ENCODE data around the gene FAM163B.

The FAM163B gene

DNA sequence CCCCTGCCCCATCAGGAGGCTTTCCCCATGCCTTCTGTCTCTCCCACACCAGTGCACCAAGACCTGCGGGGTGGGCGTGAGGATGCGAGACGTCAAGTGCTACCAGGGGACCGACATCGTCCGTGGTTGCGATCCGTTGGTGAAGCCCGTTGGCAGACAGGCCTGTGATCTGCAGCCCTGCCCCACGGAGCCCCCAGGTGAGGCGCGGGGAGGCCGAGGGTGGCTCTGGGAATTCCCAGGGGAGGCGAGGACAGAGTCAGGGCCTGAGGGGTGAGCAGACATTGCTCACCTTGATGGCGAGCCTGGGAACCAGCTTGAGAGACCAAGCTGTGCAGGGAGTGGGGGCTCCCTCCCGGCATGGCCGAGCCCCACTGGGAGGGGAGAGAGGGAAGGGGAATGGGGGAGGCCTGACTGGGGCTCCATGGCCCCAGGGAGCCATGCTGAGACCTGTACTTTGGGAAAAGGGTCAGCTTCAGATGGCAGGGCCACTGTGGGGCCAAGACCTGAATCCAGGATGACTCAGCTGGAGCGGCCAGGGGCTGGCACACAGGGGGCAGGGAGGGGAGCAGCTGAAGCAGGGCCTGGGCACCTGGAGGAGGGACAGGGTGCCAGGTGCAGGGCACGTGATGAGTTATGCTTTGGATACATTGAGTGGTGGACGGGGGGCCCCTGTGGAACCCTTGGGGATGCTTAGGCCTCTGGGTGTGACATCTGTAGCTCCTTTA, 35.2 kb downstream of the FAM163B start:
- no peak for DNase-seq (ENCODE audit: low spot score)
- Histone ChIP-seq H3K4me3 (no peak overlapping the region), H3K27ac (no peak overlapping the region)
- TF ChIP-seq, protein P1, sequence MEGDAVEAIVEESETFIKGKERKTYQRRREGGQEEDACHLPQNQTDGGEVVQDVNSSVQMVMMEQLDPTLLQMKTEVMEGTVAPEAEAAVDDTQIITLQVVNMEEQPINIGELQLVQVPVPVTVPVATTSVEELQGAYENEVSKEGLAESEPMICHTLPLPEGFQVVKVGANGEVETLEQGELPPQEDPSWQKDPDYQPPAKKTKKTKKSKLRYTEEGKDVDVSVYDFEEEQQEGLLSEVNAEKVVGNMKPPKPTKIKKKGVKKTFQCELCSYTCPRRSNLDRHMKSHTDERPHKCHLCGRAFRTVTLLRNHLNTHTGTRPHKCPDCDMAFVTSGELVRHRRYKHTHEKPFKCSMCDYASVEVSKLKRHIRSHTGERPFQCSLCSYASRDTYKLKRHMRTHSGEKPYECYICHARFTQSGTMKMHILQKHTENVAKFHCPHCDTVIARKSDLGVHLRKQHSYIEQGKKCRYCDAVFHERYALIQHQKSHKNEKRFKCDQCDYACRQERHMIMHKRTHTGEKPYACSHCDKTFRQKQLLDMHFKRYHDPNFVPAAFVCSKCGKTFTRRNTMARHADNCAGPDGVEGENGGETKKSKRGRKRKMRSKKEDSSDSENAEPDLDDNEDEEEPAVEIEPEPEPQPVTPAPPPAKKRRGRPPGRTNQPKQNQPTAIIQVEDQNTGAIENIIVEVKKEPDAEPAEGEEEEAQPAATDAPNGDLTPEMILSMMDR (IDR thresholded peaks at IDR 0.05): no peak

DNA sequence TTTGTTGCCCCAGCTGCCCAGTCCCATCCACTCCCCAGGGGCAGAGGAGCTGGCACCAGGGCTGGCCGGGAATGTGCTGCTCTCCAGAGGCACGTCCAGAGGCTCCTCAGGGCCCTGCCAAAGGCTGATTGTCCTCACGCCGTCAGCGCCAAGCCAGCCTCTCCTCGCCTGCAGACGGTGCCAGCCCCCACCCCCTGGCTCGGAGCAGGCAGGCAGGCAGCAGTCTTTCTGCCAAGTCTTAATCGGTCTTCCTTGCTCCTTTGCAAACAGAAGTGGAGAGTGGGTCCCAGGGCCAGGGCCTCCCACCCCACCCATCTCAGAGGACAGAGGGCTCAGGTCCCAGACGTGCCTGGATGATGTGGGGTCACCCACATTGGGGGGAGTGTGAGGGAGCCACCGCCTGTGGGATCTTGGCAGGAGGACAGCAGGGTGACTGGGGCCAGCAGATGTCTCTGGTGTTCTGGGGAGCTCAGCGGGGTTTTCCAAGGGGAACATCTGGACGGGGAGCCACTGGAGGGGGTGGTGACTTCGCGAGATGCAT, 36.3 kb downstream of the FAM163B start:
- Histone ChIP-seq H3K27ac (peak overlapping the region in 1 of 2 donors; percentile 52), H3K4me3 (peak overlapping the region; percentile 19)
- no peak for DNase-seq (ENCODE audit: low spot score)
- TF ChIP-seq, protein P1 (IDR thresholded peaks at IDR 0.05): no peak

GRCh38 chr9:133571896-133572595, 37.1 kb downstream of the FAM163B start:
- DNase-seq (ENCODE audit: low spot score): no peak
- Histone ChIP-seq H3K27ac (peak overlapping the region in 1 of 2 donors; percentile 52), H3K4me3 (peak overlapping the region; percentile 19)
- TF ChIP-seq, protein P1 (IDR thresholded peaks at IDR 0.05): no peak

DNA sequence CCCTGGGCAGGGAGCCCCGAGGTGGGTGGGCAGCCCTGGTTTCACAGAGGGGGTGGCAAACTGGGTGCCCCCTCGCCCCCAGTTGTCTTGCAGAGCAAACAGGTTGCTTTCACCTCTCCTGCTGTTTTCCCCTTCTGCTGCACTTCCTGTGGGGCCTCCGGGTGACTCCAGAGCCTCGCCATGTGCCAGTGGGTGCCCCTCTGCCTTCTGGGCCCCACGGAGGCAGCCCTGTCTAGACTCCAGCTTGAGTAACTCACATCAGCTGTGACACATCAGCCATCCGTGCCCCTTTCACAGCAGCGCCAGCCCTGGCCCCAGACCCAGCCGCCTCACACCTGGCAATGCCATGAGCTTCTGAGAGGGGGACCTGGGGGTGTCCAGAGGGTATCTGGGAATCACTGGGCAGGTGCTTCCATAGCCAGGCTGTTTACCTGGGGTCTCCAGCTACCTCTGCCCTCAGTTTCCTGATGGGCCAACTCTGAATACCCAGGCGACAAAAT, 37.7 kb downstream of the FAM163B start:
- no peak overlapping the region for H3K4me3 ChIP-seq
- TF ChIP-seq, protein P1 (IDR thresholded peaks at IDR 0.05): no peak
- no peak overlapping the region for H3K27ac ChIP-seq

GRCh38 chr9:133570691-133571080, 38.5 kb downstream of the FAM163B start:
- H3K4me3 ChIP-seq: no peak overlapping the region

More for the DNA sequence above, 37.7 kb downstream of the FAM163B start:
- no peak for DNase-seq (ENCODE audit: low spot score)

GRCh38 chr9:133569891-133570690, 39.1 kb downstream of the FAM163B start:
- DNase-seq (ENCODE audit: low spot score): no peak

More at GRCh38 chr9:133570691-133571080, 38.5 kb downstream of the FAM163B start:
- TF ChIP-seq, protein P1 (IDR thresholded peaks at IDR 0.05): no peak
- H3K27ac ChIP-seq: no peak overlapping the region
- DNase-seq (ENCODE audit: low spot score): no peak

More at GRCh38 chr9:133569891-133570690, 39.1 kb downstream of the FAM163B start:
- TF ChIP-seq, protein P1 (IDR thresholded peaks at IDR 0.05): no peak
- Histone ChIP-seq H3K4me3 (no peak overlapping the region), H3K27ac (no peak overlapping the region)

All from coronary artery (tissue), 2 donors.